Pancreas (tissue), 10 donors: Measurements from ENCODE around the gene STAC3. TPM values are rescaled to one million over a fixed set of nuclear protein-coding genes. Genes with fewer than 3 reads are reported as not detected.

Experiments used
- ATAC-seq, 4 donors: fragments of 200-7000 bp; cut with Tn5 transposase; one replicate each; pipeline versions ENCODE4 v1.8.0 to v1.9.1; 2020; ENCODE audit warnings: mild to moderate bottlenecking in 4 of 4, moderate library complexity in 4 of 4
- DNase-seq, 6 donors: peaks; one replicate each; pipeline ENCODE4 v3.0.0-alpha.2; 2020
- FAIRE-seq: peaks from 2 replicates; lab custom pipeline; 2012; peaks lifted over from hg19 to GRCh38; lab: Jason Lieb, UNC
- H3K27ac ChIP-seq, 4 donors: fragments of 200-600 bp; sonication (generic); 1 replicate in 3 of 4; 2 replicates in 1 of 4; pipeline versions ENCODE4 v1.5.0 to v1.8.0; 2020
- H3K27me3 ChIP-seq, 4 donors: fragments of 200-600 bp; one replicate each; pipeline ENCODE4 v1.8.0; 2021
- H3K36me3 ChIP-seq, 3 donors: fragments of 200-600 bp; sonication (generic) in 1 of 3; one replicate each; pipeline versions ENCODE4 v1.5.0 to v1.8.0; 2020 to 2021
- H3K4me1 ChIP-seq, 3 donors: fragments of 200-600 bp; one replicate each; pipeline ENCODE4 v1.8.0; 2021
- H3K4me3 ChIP-seq, 4 donors: fragments of 200-600 bp; sonication (generic) in 2 of 4; one replicate each; pipeline versions ENCODE4 v1.5.0 to v1.8.0; 2020 to 2021
- H3K9me3 ChIP-seq, 4 donors: fragments of 200-600 bp; one replicate each; pipeline ENCODE4 v1.8.0; 2021
- WGBS, 2 donors: extraction: QIAGEN DNeasy Blood & Tissue Kit; methylation state at CpG; one replicate each; pipeline ENCODE4 v1.1.7; 2013; 5-methylcytosine and 5-hydroxymethylcytosine counted together
- intact Hi-C, 3 donors: fragments of 100-400 bp; cut with DNase I; formaldehyde crosslinking; loops; one replicate each; pipeline versions ENCODE4 v1.11.1 to v1.14.2; 2022
- polyA plus RNA-seq, 2 donors: library from polyadenylated mRNA; stranded (reverse); fragments of 200-250 nt; gene quantifications; one replicate each; pipeline ENCODE4 v1.2.3, GENCODE V29; 2013
- total RNA-seq, 6 donors: library from RNA; stranded (reverse); fragmentation: NEBNext Ultra II Directional in 4 of 6; extraction: Animal tissue kit (Norgen Biotek cat#: 25700) in 4 of 6; gene quantifications; one replicate each; pipeline versions ENCODE4 v1.2.1 to v1.2.4, GENCODE V29; 2021 to 2023
- TF ChIP-seq, protein P1 (sequence below), 4 donors: fragments of 200-600 bp; sonication (generic) in 3 of 4; IDR thresholded peaks; one replicate each; pipeline versions ENCODE4 v1.5.0 to v1.8.0; 2021; ENCODE audit warnings: antibody characterized with exemption in 4 of 4
- donor health status: healthy with polysubstance abuse.
- donor health status: DM: no; HTN: no; CAD: no; lungs with moderate emphysema.
- donor health status: DM: no; HTN: no; CAD: no.
- donor health status: control.
- donor health status: control.
- donor health status: Bipolar disorder and iron deficiency.
- donor health status: DM: yes; HTN: yes; CAD: no.
- donor health status: DM: no; HTN: no; CAD: no.
- donor health status: DM: no; HTN: no; CAD: no.
- donor health status: DM: yes; HTN: yes; CAD: no.

Gene STAC3
- total and polyA plus RNA-seq, 8 donors, result 0.46 to 3.0 (median 1.1) TPM

DNA sequence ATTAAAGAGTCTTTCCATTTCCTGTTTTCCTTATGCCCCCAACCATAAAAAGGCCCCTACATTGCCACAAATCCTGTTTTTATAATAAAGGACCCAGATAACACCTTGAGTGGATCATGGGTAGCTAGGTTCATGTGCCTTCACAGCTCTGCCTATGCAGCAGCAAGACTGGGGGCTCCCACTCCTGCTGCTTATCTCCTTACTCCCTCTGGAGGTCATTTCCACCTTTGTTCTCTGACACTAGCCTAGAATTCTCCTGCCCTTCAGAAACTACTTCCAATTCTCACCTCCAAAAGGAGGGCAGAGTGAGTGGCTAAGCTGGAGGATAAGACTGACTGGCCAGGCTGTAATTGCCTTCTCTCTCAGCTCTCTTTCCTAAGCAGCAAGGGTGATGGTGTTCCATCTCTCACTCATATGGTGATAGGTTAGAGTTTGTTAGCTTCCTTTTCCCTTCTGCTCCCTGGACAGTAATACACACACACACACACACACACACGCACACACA lies 20.0 kb upstream of the STAC3 start:
- Histone ChIP-seq H3K4me3 (no peak overlapping the region), H3K36me3 (peaks cover 0 to 27% (median 15%) of the 10 kb centered on the region in 3 donors), H3K4me1 (no peaks in the 10 kb centered on the region), H3K27ac (no peak overlapping the region), H3K27me3 (no peaks in the 10 kb centered on the region), H3K9me3 (no peaks in the 10 kb centered on the region)
- intact Hi-C loops, result no loop called here
- TF ChIP-seq, protein P1, sequence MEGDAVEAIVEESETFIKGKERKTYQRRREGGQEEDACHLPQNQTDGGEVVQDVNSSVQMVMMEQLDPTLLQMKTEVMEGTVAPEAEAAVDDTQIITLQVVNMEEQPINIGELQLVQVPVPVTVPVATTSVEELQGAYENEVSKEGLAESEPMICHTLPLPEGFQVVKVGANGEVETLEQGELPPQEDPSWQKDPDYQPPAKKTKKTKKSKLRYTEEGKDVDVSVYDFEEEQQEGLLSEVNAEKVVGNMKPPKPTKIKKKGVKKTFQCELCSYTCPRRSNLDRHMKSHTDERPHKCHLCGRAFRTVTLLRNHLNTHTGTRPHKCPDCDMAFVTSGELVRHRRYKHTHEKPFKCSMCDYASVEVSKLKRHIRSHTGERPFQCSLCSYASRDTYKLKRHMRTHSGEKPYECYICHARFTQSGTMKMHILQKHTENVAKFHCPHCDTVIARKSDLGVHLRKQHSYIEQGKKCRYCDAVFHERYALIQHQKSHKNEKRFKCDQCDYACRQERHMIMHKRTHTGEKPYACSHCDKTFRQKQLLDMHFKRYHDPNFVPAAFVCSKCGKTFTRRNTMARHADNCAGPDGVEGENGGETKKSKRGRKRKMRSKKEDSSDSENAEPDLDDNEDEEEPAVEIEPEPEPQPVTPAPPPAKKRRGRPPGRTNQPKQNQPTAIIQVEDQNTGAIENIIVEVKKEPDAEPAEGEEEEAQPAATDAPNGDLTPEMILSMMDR (IDR thresholded peaks at IDR 0.05), result no peak
- FAIRE-seq (no peak), DNase-seq (no peak), ATAC-seq (no peak)
- WGBS, 2 donors, result 88 to 92% methylated on average over 1 of the region's 1 CpG

DNA sequence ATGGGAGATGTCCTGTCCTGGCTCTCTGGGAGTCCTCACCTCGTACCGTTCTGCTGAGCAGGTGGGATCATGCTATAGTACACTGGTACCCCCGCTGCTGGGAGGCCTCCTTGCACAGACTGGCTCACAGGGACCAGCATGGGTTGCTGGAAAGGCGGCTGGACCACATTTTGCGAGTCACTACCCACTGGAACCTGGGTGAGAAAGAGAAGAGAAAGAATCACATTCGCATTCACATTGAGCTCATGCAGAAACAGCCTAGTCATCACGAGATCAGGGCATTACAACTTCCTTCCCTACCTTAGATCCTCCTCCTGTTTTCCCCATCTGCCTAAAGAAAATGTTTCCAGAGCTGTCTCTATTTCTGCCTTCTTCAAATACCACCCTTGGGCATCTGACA lies 17.3 kb upstream of the STAC3 start:
- 91% methylated on average over 7 of the region's 7 CpGs for WGBS, 2 donors
- DNase-seq (no peak), FAIRE-seq (no peak), ATAC-seq (no peak)
- intact Hi-C loops, result no loop called here
- H3K27ac ChIP-seq, result no peak overlapping the region
- H3K36me3 ChIP-seq, result peaks cover 0 to 31% (median 15%) of the 10 kb centered on the region in 3 donors
- no peaks in the 10 kb centered on the region for H3K27me3 ChIP-seq
- no peaks in the 10 kb centered on the region for H3K9me3 ChIP-seq
- H3K4me3 ChIP-seq, result no peak overlapping the region
- no peaks in the 10 kb centered on the region for H3K4me1 ChIP-seq
- TF ChIP-seq, protein P1 (IDR thresholded peaks at IDR 0.05), result no peak

DNA sequence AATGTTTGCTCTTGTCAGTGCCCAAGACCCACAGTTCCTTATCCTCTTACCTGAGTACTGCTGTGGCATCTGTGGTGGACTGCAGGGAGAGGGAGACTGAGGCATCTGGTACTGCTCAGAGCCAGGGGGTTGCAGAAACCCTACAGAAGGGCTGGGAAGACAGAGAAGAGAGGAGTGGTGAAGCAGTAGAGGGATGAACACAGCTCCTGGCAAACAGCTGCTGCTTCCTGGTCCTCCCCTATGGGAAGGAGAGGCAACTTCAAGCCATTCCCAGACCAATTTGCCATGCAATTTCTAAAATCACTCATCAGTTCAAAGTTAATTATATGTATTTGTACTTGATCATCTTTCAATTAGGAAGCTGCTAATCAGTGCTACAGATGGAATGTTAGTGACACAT lies 15.7 kb upstream of the STAC3 start:
- intact Hi-C loops, result no loop called here
- Histone ChIP-seq H3K27ac (no peak overlapping the region), H3K36me3 (peaks cover 0 to 31% (median 15%) of the 10 kb centered on the region in 3 donors), H3K4me3 (no peak overlapping the region), H3K27me3 (no peaks in the 10 kb centered on the region), H3K9me3 (no peaks in the 10 kb centered on the region), H3K4me1 (no peaks in the 10 kb centered on the region)
- no peak for DNase-seq
- FAIRE-seq, result no peak
- ATAC-seq, result no peak
- TF ChIP-seq, protein P1 (IDR thresholded peaks at IDR 0.05), result no peak

DNA sequence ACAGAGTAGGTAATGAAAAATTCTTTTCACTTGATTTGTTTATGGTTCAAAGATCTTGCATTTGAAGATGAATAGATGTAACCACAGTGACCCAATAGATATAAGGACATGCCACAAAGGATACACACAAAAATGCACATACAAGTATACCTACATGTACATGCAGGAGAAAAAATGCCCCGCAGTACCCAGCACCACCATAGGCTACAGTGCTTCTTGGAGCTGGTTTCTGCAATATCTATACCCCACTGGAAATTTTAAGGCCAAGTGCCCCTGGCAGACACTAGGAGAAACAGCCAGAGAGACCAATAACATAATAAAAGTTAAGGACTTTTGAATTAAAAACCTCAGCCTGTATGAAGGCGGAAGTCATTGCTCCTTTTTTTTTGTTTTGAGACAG lies 12.1 kb upstream of the STAC3 start:
- H3K9me3 ChIP-seq, result no peaks in the 10 kb centered on the region
- no peak overlapping the region for H3K4me3 ChIP-seq
- H3K27me3 ChIP-seq, result no peaks in the 10 kb centered on the region
- peaks cover 4 to 16% (median 7%) of the 10 kb centered on the region in 3 donors for H3K4me1 ChIP-seq
- TF ChIP-seq, protein P1 (IDR thresholded peaks at IDR 0.05), result peak in 1 of 4 donors; percentile 10
- no peak for ATAC-seq
- peaks cover 0 to 15% (median 0%) of the 10 kb centered on the region in 3 donors for H3K36me3 ChIP-seq
- DNase-seq, result no peak
- 85 to 94% methylated on average over 2 of the region's 2 CpGs for WGBS, 2 donors
- no peak overlapping the region for H3K27ac ChIP-seq
- no peak for FAIRE-seq
- intact Hi-C loops, result no loop called here

DNA sequence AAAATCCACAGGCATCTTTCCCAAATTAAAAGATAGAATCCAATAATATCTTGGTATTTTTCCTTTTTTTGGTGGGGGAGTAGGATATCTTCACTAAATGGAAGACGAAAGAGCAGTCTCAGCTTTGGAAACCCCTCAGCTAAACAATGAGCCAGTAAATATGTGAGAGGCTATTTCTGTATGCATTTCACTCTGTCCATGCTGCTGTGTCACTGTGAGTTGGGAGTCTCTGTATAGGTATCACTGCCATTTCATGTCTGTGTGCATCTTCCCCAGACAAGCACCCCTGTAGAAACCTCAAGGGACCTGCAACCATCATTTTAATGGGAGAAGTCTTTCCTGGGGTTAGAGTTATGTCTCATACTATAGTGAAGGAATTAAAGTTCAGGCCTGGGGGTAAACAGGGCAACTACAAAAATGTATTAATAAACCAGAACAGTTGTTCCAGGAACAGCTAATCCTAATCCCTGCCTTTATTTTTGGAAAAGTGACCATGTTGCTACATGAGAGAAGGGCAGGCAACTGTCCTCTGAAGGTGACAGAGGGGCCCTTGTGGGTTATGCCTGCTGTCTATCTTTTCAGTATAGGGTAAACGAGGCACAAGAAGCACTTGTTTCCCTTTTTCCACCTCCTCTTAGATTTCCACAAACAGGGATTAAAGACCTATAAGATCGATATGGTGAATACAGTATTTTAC lies 11.3 kb upstream of the STAC3 start:
- intact Hi-C loops, result no loop called here

More for the DNA sequence above, 11.3 kb upstream of the STAC3 start:
- H3K9me3 ChIP-seq, result no peaks in the 10 kb centered on the region
- no peak for ATAC-seq
- TF ChIP-seq, protein P1 (IDR thresholded peaks at IDR 0.05), result no peak
- no peak overlapping the region for H3K4me3 ChIP-seq
- WGBS, 2 donors, result 78 to 89% methylated on average over 3 of the region's 3 CpGs
- no peak for DNase-seq
- peaks cover 0 to 21% (median 4%) of the 10 kb centered on the region in 3 donors for H3K36me3 ChIP-seq
- no peaks in the 10 kb centered on the region for H3K27me3 ChIP-seq
- FAIRE-seq, result no peak
- H3K4me1 ChIP-seq, result peaks cover 4 to 16% (median 7%) of the 10 kb centered on the region in 3 donors
- H3K27ac ChIP-seq, result no peak overlapping the region
